Glutamatergic neuron (in vitro differentiated cells): ENCODE measurements around the gene TCF3. TPM values are rescaled to one million over a fixed set of nuclear protein-coding genes. Genes with fewer than 3 reads are reported as not detected.

Experiments
- DNase-seq: peaks from one replicate; pipeline ENCODE4 v3.0.0; 2022
- H3K27ac Mint-ChIP-seq: one replicate; pipeline ENCODE4 v1.8.0; 2020; ENCODE audit warnings: mild to moderate bottlenecking, mixed read lengths, inconsistent platforms; ENCODE audit not compliant: unreplicated experiment
- H3K27me3 Mint-ChIP-seq: one replicate; pipeline ENCODE4 v1.8.0; 2020; ENCODE audit warnings: mild to moderate bottlenecking, moderate library complexity, mixed read lengths, inconsistent platforms; ENCODE audit not compliant: unreplicated experiment
- H3K36me3 Mint-ChIP-seq: one replicate; pipeline ENCODE4 v1.8.0; 2020; ENCODE audit warnings: mild to moderate bottlenecking, mixed read lengths, inconsistent platforms; ENCODE audit not compliant: unreplicated experiment
- H3K4me1 Mint-ChIP-seq: one replicate; pipeline ENCODE4 v1.8.0; 2020; ENCODE audit warnings: mild to moderate bottlenecking, low read depth, mixed read lengths, inconsistent platforms; ENCODE audit not compliant: unreplicated experiment
- H3K4me3 Mint-ChIP-seq: one replicate; pipeline ENCODE4 v1.8.0; 2020; ENCODE audit warnings: mild to moderate bottlenecking, mixed read lengths, inconsistent platforms; ENCODE audit not compliant: unreplicated experiment
- H3K9me3 Mint-ChIP-seq: one replicate; pipeline ENCODE4 v1.8.0; 2020; ENCODE audit warnings: mild to moderate bottlenecking, moderate library complexity, mixed read lengths, inconsistent platforms; ENCODE audit not compliant: unreplicated experiment
- CTCF ChIP-seq: fragments of 200-600 bp; sonication (generic); IDR thresholded peaks from one replicate; pipeline ENCODE4 v1.5.0; 2021; ENCODE audit not compliant: partially characterized antibody, unreplicated experiment
- total RNA-seq: library from RNA; stranded (reverse); fragmentation: NEBNext Ultra II Directional; extraction: Animal tissue kit (Norgen Biotek cat#: 25700); gene quantifications from one replicate; pipeline ENCODE4 v1.2.1, GENCODE V29; 2021; ENCODE audit not compliant: unreplicated experiment

The TCF3 gene
- total RNA-seq, 1 donor from 2014 or later: 249 TPM

- Mint-ChIP-seq H3K9me3 (peaks cover 13% of the 10 kb centered on the region), H3K27ac (no peak overlapping the region), H3K4me1 (peaks cover 4% of the 10 kb centered on the region), H3K36me3 (no peaks in the 10 kb centered on the region), H3K27me3 (peaks cover 8% of the 10 kb centered on the region), H3K4me3 (no peak overlapping the region)
- DNase-seq: no peak
- TF ChIP-seq CTCF: no peak
Observed at GRCh38 chr19:1627194-1627593, 25.2 kb downstream of the TCF3 start.

GRCh38 chr19:1626417-1627010 is 25.9 kb downstream of the TCF3 start:
- Mint-ChIP-seq H3K27me3 (peaks cover 8% of the 10 kb centered on the region), H3K36me3 (no peaks in the 10 kb centered on the region), H3K27ac (no peak overlapping the region), H3K9me3 (peaks cover 13% of the 10 kb centered on the region), H3K4me3 (no peak overlapping the region), H3K4me1 (peaks cover 4% of the 10 kb centered on the region)
- no peak for DNase-seq
- no peak for TF ChIP-seq CTCF

- DNase-seq: peak; percentile 83
- Mint-ChIP-seq H3K4me1 (peaks cover 4% of the 10 kb centered on the region), H3K36me3 (no peaks in the 10 kb centered on the region), H3K27ac (peak overlapping the region; percentile 59), H3K27me3 (peaks cover 5% of the 10 kb centered on the region), H3K9me3 (peaks cover 12% of the 10 kb centered on the region), H3K4me3 (no peak overlapping the region)
- TF ChIP-seq CTCF: peak; percentile 71
Observed at GRCh38 chr19:1624458-1624857, 28.0 kb downstream of the TCF3 start.

- H3K4me3 Mint-ChIP-seq: peak overlapping the region; percentile 34
- DNase-seq: no peak
- no peak for TF ChIP-seq CTCF
- H3K27ac Mint-ChIP-seq: peak overlapping the region; percentile 85
- peaks cover 10% of the 10 kb centered on the region for H3K27me3 Mint-ChIP-seq
- peaks cover 4% of the 10 kb centered on the region for H3K4me1 Mint-ChIP-seq
- no peaks in the 10 kb centered on the region for H3K36me3 Mint-ChIP-seq
- H3K9me3 Mint-ChIP-seq: peaks cover 14% of the 10 kb centered on the region
Observed at GRCh38 chr19:1622541-1622940, 29.9 kb downstream of the TCF3 start.

- H3K4me3 Mint-ChIP-seq: no peak overlapping the region
Observed at GRCh38 chr19:1622007-1622406, 30.4 kb downstream of the TCF3 start.

More at GRCh38 chr19:1622007-1622406, 30.4 kb downstream of the TCF3 start:
- Mint-ChIP-seq H3K36me3 (no peaks in the 10 kb centered on the region), H3K9me3 (peaks cover 14% of the 10 kb centered on the region), H3K27me3 (peaks cover 10% of the 10 kb centered on the region), H3K4me1 (peaks cover 4% of the 10 kb centered on the region), H3K27ac (no peak overlapping the region)
- TF ChIP-seq CTCF: no peak
- no peak for DNase-seq
